Astrocyte (in vitro differentiated cells and primary cell): Measurements from ENCODE around the gene GLYAT.

Experiments
- CTCF ChIP-seq: IDR thresholded peaks from 2 replicates; pipeline ENCODE4 v1.5.1; 2011; ENCODE audit warnings: low read depth, mild to moderate bottlenecking, inconsistent platforms, low read length, moderate library complexity; ENCODE audit not compliant: insufficient read depth
- EZH2 ChIP-seq: IDR thresholded peaks from 2 replicates; pipeline ENCODE4 v1.6.1; 2012; ENCODE audit warnings: mild to moderate bottlenecking, low read length, inconsistent platforms; ENCODE audit not compliant: insufficient read depth

- TF ChIP-seq EZH2 (no peak), CTCF (no peak)
Measured at GRCh38 chr11:58727415-58727797, 4.3 kb downstream of the GLYAT start.
